Stomach smooth muscle (tissue), 2 donors: ENCODE results near the gene TMEM140.

Source experiments
- H3K27ac ChIP-seq: one replicate; pipeline ENCODE4 v1.7.0; 2013; ENCODE audit warnings: mild to moderate bottlenecking, low read length, inconsistent platforms
- H3K27me3 ChIP-seq, 2 donors: one replicate each; pipeline ENCODE4 v1.7.0; 2013; ENCODE audit warnings: low read length in 2 of 2; ENCODE audit not compliant: insufficient read depth in 2 of 2, control insufficient read depth in 1 of 2
- H3K36me3 ChIP-seq, 2 donors: one replicate each; pipeline ENCODE4 v1.7.0; 2013; ENCODE audit warnings: low read length in 2 of 2; ENCODE audit not compliant: control insufficient read depth in 2 of 2, insufficient read depth in 2 of 2
- H3K4me1 ChIP-seq: one replicate; pipeline ENCODE4 v1.7.0; 2013; ENCODE audit warnings: low read length; ENCODE audit not compliant: control insufficient read depth, insufficient read depth
- H3K4me3 ChIP-seq, 2 donors: one replicate each; pipeline ENCODE4 v1.7.0; 2013; ENCODE audit warnings: low read length in 2 of 2
- H3K9ac ChIP-seq, 2 donors: one replicate each; pipeline ENCODE4 v1.7.0; 2013; ENCODE audit warnings: low read length in 2 of 2, mild to moderate bottlenecking in 1 of 2
- H3K9me3 ChIP-seq, 2 donors: one replicate each; pipeline ENCODE4 v1.7.0; 2013; ENCODE audit warnings: low read length in 2 of 2; ENCODE audit not compliant: control insufficient read depth in 2 of 2
- donor health status: healthy.
- donor health status: Pancreatic carcinoma.

TMEM140 gene

GRCh38 chr7:135215698-135216097 is 67.8 kb downstream of the TMEM140 start:
- Histone ChIP-seq H3K27me3 (peaks cover 0 to 2% of the 10 kb centered on the region in 2 donors), H3K36me3 (no peaks in the 10 kb centered on the region), H3K9ac (no peak overlapping the region), H3K9me3 (no peaks in the 10 kb centered on the region), H3K4me1 (peaks cover 8% of the 10 kb centered on the region), H3K27ac (no peak overlapping the region), H3K4me3 (no peak overlapping the region)
